ENCODE data around the gene AGPAT2.
A peak's percentile ranks its signal among the peaks of the same experiment; 100 is the strongest.

The AGPAT2 gene

DNA sequence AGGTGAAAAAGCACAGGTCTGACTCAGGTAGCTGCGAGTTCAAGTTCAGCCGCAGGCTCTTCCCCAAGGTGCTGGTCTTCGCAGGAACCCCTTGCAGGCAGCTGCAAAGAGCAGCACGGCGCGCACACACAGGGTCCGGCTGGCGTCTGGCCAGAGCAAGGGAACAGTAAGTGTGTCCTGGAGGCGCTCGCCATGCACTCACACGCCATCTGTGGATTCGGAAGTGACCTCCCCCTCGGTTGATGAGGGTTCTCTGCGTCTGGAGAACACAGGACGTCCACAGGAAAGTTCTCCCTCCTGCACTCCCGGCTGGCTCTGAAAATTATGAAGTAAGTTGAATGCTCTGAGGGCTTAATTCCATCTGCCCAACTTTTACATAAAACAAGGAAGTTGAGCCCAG, 38.5 kb downstream of the AGPAT2 start:
- no peak for TF ChIP-seq CTCF (conservative IDR thresholded peaks at IDR 0.05; ENCODE audit: low read depth, low read length)
- H3K4me3 ChIP-seq (ENCODE audit: low read length): no peak overlapping the region
- no peak for DNase-seq (ENCODE audit: low read depth)

DNA sequence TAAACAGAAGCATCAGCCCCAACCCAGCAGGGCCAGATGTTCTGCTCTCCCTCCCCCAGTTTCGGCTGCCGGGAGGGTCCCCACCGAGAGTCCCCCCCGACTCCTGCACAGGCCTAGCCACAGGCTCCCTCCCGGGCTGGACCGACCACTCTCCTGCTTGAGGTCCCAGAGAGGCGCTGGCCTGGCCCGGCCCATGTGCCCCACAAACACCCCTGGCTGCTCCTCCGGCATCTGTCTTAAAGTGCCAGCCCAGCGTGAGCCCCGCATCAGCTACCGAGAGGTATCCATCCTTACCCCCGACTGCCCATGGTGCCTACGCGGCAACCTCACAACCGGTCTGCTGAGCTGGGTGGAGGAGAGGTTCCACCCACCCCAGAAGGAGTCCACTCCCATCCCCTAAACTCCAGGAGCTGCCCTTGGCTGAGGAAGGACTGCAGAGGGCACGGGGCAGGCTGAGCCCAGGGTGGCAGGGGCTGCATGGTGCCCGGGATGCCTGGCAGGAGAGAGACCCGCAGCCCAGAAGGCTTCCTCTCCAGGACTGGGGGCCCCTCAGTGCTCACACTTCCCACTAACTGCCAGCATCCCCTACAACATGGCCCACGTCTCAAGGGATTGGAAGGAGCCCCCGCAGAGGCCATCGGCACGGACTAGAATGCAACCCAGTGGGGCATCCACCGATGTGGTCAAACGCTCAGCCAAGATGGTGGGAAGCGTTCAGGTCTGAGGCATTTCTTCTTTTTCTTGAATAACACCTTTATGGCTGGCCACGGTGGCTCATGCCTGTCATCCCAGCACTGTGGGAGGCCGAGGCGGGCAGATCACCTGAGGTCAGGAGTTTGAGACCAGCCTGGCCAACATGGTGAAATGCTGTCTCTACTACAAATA, 40.2 kb downstream of the AGPAT2 start:
- DNase-seq (ENCODE audit: low read depth): no peak
- TF ChIP-seq CTCF (conservative IDR thresholded peaks at IDR 0.05; ENCODE audit: low read depth, low read length): no peak
- no peak overlapping the region for H3K4me3 ChIP-seq (ENCODE audit: low read length)

GRCh38 chr9:136645903-136646754, 41.1 kb downstream of the AGPAT2 start:
- no peak for DNase-seq (ENCODE audit: low read depth)
- no peak overlapping the region for H3K4me3 ChIP-seq (ENCODE audit: low read length)
- TF ChIP-seq CTCF (conservative IDR thresholded peaks at IDR 0.05; ENCODE audit: low read depth, low read length): no peak

DNA sequence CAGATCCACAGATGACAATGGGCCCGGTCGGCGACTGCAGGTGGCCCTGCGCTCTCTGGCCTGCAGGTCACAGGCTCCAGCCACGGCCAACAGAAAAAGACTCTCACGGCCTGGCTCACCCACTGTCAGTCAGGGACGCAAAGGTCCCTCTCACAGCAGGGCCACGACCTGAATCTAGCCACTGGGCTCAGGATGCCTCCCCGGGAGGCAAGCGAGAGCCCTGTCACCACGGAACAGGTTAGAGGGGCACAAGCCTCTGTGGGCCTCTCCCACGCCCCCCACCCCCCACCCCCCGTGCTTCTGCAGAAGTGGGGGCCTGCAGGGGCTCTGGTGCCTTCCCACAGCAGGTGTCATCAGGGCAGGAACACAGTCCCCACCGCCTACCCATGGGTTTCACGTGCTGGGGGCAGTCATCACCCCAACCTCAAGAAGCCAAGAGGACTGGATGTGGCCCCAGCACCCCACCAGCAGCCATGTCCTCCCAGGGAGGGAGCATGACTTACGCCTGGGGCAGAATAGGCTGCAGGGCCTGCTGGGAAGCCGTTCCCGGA, 41.8 kb downstream of the AGPAT2 start:
- no peak for TF ChIP-seq CTCF (conservative IDR thresholded peaks at IDR 0.05; ENCODE audit: low read depth, low read length)
- no peak overlapping the region for H3K4me3 ChIP-seq (ENCODE audit: low read length)
- DNase-seq (ENCODE audit: low read depth): no peak

- no peak overlapping the region for H3K4me3 ChIP-seq (ENCODE audit: low read length)
- peak; percentile 90 for TF ChIP-seq CTCF (conservative IDR thresholded peaks at IDR 0.05; ENCODE audit: low read depth, low read length)
- DNase-seq (ENCODE audit: low read depth): no peak
Observed at GRCh38 chr9:136644593-136645351, 42.5 kb downstream of the AGPAT2 start.

- H3K4me3 ChIP-seq (ENCODE audit: low read length): no peak overlapping the region
- no peak for DNase-seq (ENCODE audit: low read depth)
- no peak for TF ChIP-seq CTCF (conservative IDR thresholded peaks at IDR 0.05; ENCODE audit: low read depth, low read length)
Observed at GRCh38 chr9:136644343-136644592, 43.0 kb downstream of the AGPAT2 start.

Data from retinal pigment epithelial cell (primary cell).